IgD-negative memory B cell (primary cell): ENCODE results near the gene ACSBG1. TPM values are rescaled to one million over a fixed set of nuclear protein-coding genes. Genes with fewer than 3 reads are reported as not detected.
"Not testable (repeated sequence)": the region's sequence is repeated elsewhere in the genome, so short reads cannot be mapped to it uniquely, and the experiment has no call there.

Source experiments
- H3K27ac Mint-ChIP-seq, 3 donors: one replicate each; pipeline ENCODE4 v1.8.0; 2020 to 2022; ENCODE audit warnings: mild to moderate bottlenecking in 3 of 3, mixed read lengths in 3 of 3, moderate library complexity in 1 of 3
- H3K27me3 Mint-ChIP-seq: one replicate; pipeline ENCODE4 v1.8.0; 2021; ENCODE audit warnings: mixed read lengths
- H3K36me3 Mint-ChIP-seq: one replicate; pipeline ENCODE4 v1.8.0; 2020; ENCODE audit warnings: mild to moderate bottlenecking, mixed read lengths
- H3K4me1 Mint-ChIP-seq, 3 donors: one replicate each; pipeline ENCODE4 v1.8.0; 2020 to 2022; ENCODE audit warnings: mixed read lengths in 3 of 3, mild to moderate bottlenecking in 1 of 3
- H3K4me3 Mint-ChIP-seq, 4 donors: one replicate each; pipeline ENCODE4 v1.8.0; 2020 to 2022; ENCODE audit warnings: mild to moderate bottlenecking in 4 of 4, mixed read lengths in 4 of 4, moderate library complexity in 3 of 4
- H3K9me3 Mint-ChIP-seq, 3 donors: one replicate each; pipeline ENCODE4 v1.8.0; 2020 to 2021; ENCODE audit warnings: mixed read lengths in 3 of 3, mild to moderate bottlenecking in 1 of 3
- polyA plus RNA-seq: library from polyadenylated mRNA; unstranded; fragments of 300-500 nt; fragmentation: Illumina TruSeq; gene quantifications from one replicate; pipeline ENCODE4 v1.2.3, GENCODE V29; 2021

ACSBG1 gene
- polyA plus RNA-seq, 1 donor from 2014 or later = not detected

DNA sequence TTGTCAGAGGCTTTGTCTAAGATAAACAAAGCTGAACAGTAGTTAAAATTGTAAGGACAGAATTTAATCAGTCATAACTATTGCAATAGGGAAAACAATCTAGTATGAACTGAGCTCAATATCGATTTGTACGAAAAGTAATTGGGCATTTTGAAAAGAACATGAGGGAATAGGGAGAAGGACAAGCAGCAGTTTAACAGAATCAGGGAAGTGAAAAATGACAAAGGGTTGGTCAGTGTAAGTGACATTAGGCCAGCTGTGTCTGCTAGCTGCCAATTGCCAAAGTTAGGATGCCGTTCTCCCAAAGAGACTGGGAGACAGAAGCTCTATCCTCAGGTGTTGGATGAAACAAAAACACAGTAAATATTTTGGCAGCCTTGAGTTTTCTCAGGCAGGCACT, 26.7 kb upstream of the ACSBG1 start:
- H3K36me3 Mint-ChIP-seq = no peaks in the 10 kb centered on the region
- no peak overlapping the region for H3K27ac Mint-ChIP-seq
- H3K4me3 Mint-ChIP-seq = peak overlapping the region in 1 of 4 donors; percentile 13

DNA sequence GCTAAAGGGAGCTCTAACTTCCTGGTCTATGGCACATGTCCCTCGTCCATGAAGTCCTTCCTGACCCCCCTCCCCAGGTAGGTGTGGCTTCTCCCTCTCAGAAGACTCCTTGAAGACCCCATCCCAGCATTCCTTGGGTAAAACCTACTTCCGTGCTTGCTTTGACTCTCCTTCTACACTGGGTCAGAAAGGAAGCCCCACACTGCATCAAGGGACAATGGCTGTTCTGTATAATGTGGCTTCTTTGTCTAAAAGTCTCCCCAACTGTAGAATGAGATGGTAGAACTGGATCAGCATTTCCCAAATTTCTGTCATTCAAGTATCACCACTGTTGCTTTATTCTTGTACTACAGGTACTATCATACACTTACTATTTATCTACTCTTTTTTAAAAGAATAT, 26.1 kb upstream of the ACSBG1 start:
- H3K27me3 Mint-ChIP-seq = no peaks in the 10 kb centered on the region

More for the DNA sequence above, 26.7 kb upstream of the ACSBG1 start:
- H3K4me1 Mint-ChIP-seq = peaks cover 5 to 9% (median 6%) of the 10 kb centered on the region in 3 donors
- H3K27me3 Mint-ChIP-seq = no peaks in the 10 kb centered on the region
- no peaks in the 10 kb centered on the region for H3K9me3 Mint-ChIP-seq

GRCh38 chr15:78259232-78259631, 24.9 kb upstream of the ACSBG1 start:
- H3K36me3 Mint-ChIP-seq = no peaks in the 10 kb centered on the region
- H3K9me3 Mint-ChIP-seq = no peaks in the 10 kb centered on the region
- H3K4me3 Mint-ChIP-seq = no peak overlapping the region
- H3K4me1 Mint-ChIP-seq = no peaks in the 10 kb centered on the region
- no peaks in the 10 kb centered on the region for H3K27me3 Mint-ChIP-seq
- no peak overlapping the region for H3K27ac Mint-ChIP-seq

More for the DNA sequence above, 26.1 kb upstream of the ACSBG1 start:
- no peak overlapping the region for H3K4me3 Mint-ChIP-seq
- H3K4me1 Mint-ChIP-seq = peaks cover 0 to 4% (median 2%) of the 10 kb centered on the region in 3 donors
- no peak overlapping the region for H3K27ac Mint-ChIP-seq
- H3K36me3 Mint-ChIP-seq = no peaks in the 10 kb centered on the region
- no peaks in the 10 kb centered on the region for H3K9me3 Mint-ChIP-seq

- no peaks in the 10 kb centered on the region for H3K4me1 Mint-ChIP-seq
- H3K27me3 Mint-ChIP-seq = no peaks in the 10 kb centered on the region
- H3K27ac Mint-ChIP-seq = no peak overlapping the region
- no peaks in the 10 kb centered on the region for H3K36me3 Mint-ChIP-seq
- H3K9me3 Mint-ChIP-seq = no peaks in the 10 kb centered on the region
- H3K4me3 Mint-ChIP-seq = no peak overlapping the region
Measured at GRCh38 chr15:78257681-78258080, 23.3 kb upstream of the ACSBG1 start.

GRCh38 chr15:78256044-78256437, 21.7 kb upstream of the ACSBG1 start:
- no peak overlapping the region for H3K27ac Mint-ChIP-seq
- H3K36me3 Mint-ChIP-seq = no peaks in the 10 kb centered on the region
- H3K9me3 Mint-ChIP-seq = no peaks in the 10 kb centered on the region
- no peak overlapping the region for H3K4me3 Mint-ChIP-seq
- H3K4me1 Mint-ChIP-seq = no peaks in the 10 kb centered on the region
- H3K27me3 Mint-ChIP-seq = no peaks in the 10 kb centered on the region

DNA sequence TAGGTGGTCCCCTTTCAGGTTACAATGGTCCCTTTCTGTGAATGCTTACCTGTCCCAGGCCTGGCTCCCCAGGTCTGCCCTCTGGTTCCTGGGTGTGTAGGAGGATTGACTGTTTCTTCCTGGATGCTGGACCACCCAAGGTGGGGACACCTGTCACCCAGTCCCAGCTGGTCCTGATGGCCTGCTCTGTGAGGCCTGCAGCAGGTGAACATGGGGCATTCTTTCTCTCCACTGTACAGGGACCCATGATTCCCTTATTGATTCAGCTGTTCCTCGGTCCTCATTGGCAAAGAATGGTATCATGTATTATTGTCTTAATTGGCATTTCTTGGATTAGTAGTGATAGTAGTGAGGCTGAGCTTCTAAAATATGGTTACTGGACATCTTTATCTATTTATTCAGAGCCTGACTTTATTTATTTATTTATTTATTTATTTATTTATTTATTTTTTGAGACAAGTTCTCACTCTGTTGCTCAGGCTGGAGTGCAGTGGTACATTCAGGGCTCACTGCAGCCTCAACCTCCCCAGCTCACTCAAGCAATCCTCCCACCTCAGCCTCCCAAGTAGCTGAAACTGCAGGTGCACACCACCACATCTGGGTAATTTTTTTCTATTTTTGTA, 21.2 kb upstream of the ACSBG1 start:
- Mint-ChIP-seq H3K27ac (no peak overlapping the region), H3K36me3 (no peaks in the 10 kb centered on the region), H3K4me1 (no peaks in the 10 kb centered on the region), H3K27me3 (no peaks in the 10 kb centered on the region), H3K4me3 (no peak overlapping the region), H3K9me3 (no peaks in the 10 kb centered on the region)

DNA sequence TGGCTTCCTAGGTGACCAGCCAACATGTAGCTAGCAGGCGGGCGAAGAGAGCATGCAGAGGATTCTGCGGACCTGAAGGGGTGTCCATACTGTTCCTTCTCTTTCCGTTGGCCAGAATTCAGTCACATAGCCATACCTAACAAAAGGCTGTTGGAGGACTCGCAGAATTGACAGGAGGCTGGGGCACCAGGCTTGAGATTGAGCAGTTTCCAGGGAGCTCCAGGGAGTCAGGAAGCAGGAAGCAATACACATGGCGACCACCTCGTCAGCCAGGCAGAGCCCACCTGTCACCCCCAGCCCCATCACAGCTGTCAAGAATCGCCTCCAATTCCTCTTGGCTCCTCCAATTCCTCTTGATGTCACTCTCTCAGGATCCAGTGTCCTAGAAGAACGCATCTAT, 16.8 kb upstream of the ACSBG1 start:
- Mint-ChIP-seq H3K36me3 (no peaks in the 10 kb centered on the region), H3K27me3 (no peaks in the 10 kb centered on the region), H3K4me3 (no peak overlapping the region), H3K27ac (no peak overlapping the region), H3K9me3 (no peaks in the 10 kb centered on the region), H3K4me1 (no peaks in the 10 kb centered on the region)

GRCh38 chr15:78249131-78249530, 14.8 kb upstream of the ACSBG1 start:
- Mint-ChIP-seq H3K4me1 (no peaks in the 10 kb centered on the region), H3K27me3 (no peaks in the 10 kb centered on the region), H3K4me3 (no peak overlapping the region), H3K36me3 (no peaks in the 10 kb centered on the region), H3K27ac (no peak overlapping the region), H3K9me3 (no peaks in the 10 kb centered on the region)

GRCh38 chr15:78247911-78248310, 13.5 kb upstream of the ACSBG1 start:
- Mint-ChIP-seq H3K27me3 (no peaks in the 10 kb centered on the region), H3K4me1 (no peaks in the 10 kb centered on the region), H3K27ac (peak overlapping the region in 1 of 3 donors; percentile 41), H3K36me3 (no peaks in the 10 kb centered on the region), H3K4me3 (no peak overlapping the region), H3K9me3 (no peaks in the 10 kb centered on the region)

DNA sequence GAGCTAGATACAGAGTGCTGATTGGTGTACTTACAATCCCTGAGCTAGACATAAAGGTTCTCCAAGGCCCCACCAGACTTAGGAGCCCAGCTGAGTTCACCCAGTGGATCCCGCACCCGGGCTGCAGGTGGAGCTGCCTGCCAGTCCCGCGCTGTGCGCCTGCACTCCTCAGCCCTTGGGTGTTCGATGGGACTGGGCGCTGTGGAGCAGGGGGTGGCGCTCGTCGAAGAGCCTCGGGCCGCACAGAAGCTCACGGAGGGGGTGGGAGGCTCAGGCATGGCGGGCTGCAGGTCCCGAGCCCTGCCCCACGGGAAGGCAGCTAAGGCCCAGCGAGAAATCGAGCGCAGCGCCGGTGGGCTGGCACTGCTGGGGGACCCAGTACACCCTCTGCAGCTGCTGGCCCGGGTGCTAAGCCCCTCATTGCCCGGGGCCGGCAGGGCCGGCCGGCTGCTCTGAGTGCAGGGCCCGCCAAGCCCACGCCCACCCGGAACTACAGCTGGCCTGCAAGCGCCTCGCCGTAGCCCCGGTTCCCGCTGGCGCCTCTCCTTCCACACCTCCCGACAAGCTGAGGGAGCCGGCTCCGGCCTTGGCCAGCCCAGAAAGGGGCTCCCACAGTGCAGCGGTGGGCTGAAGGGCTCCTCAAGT, 11.7 kb upstream of the ACSBG1 start:
- not testable (repeated sequence) for H3K27me3 Mint-ChIP-seq, H3K4me3 Mint-ChIP-seq, H3K9me3 Mint-ChIP-seq, H3K36me3 Mint-ChIP-seq, H3K4me1 Mint-ChIP-seq, H3K27ac Mint-ChIP-seq

DNA sequence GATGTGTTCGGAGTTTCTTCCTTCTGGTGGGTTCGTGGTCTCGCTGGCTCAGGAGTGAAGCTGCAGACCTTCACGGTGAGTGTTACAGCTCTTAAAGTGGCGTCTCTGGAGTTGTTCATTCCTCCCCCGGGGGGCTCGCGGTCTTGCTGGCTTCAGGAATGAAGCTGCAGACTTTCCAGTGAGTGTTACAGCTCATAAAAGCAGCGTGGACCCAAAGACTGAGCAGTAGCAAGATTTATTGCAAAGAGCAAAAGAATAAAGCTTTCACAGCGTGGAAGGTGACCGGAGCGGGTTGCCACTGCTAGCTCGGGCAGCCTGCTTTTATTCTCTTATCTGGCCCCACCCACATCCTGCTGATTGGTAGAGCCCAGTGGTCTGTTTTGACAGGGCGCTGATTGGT, 11.0 kb upstream of the ACSBG1 start:
- H3K36me3 Mint-ChIP-seq, H3K27me3 Mint-ChIP-seq: not testable (repeated sequence)

DNA sequence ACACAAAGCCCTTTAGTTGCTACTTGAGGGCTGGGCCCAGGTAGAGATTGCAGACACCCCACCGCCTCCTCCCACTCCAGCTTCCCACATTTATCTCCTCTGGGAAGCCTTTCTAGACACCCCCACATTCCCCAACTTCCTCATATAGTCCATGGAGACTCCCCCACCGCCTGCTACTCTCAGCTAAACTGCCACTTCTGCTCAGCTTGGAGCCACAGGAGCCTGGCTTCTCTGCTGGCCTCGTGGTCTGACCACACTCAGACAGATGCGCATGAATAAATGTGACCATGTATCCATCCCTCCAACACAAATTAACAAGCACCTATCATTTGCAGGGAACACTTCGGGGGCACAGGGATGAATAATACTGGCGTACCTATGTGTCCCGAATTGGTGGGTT, 10.5 kb upstream of the ACSBG1 start:
- Mint-ChIP-seq H3K9me3 (no peaks in the 10 kb centered on the region), H3K4me1 (peaks cover 0 to 2% (median 0%) of the 10 kb centered on the region in 3 donors), H3K36me3 (no peaks in the 10 kb centered on the region), H3K4me3 (no peak overlapping the region), H3K27me3 (peaks cover 4% of the 10 kb centered on the region), H3K27ac (no peak overlapping the region)

More for the DNA sequence above, 11.0 kb upstream of the ACSBG1 start:
- H3K4me3 Mint-ChIP-seq, H3K9me3 Mint-ChIP-seq, H3K4me1 Mint-ChIP-seq, H3K27ac Mint-ChIP-seq: not testable (repeated sequence)

- Mint-ChIP-seq H3K9me3 (no peaks in the 10 kb centered on the region), H3K27me3 (peaks cover 4% of the 10 kb centered on the region), H3K27ac (no peak overlapping the region), H3K4me1 (peaks cover 0 to 2% (median 0%) of the 10 kb centered on the region in 3 donors), H3K4me3 (no peak overlapping the region), H3K36me3 (no peaks in the 10 kb centered on the region)
Measured at GRCh38 chr15:78244101-78244500, 9.7 kb upstream of the ACSBG1 start.

DNA sequence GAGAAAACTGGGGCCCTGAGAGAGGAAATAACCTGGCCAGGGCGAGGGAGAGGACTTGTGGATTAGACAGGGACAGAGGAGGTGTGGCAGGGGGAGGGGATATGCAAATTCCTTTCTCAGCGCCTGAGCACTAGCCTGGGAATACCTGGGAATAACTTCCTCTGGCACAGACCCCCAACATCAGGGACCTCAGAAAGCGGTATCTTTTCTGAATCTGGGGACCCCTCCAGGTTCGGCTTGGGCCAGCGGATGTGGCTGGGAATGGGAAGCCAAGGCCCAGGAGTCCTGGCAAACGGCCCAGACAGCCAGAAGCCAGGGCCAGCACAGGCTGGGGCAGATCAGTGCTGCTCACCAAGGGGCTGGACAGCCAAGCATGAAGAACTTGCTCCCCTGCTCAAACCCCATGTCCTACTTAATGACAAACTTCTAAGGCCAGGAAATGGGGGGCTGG, 9.2 kb upstream of the ACSBG1 start:
- Mint-ChIP-seq H3K9me3 (no peaks in the 10 kb centered on the region), H3K4me3 (no peak overlapping the region), H3K27me3 (peaks cover 4% of the 10 kb centered on the region), H3K4me1 (peaks cover 0 to 2% (median 0%) of the 10 kb centered on the region in 3 donors), H3K36me3 (no peaks in the 10 kb centered on the region), H3K27ac (no peak overlapping the region)

GRCh38 chr15:78243058-78243457, 8.7 kb upstream of the ACSBG1 start:
- Mint-ChIP-seq H3K4me3 (no peak overlapping the region), H3K36me3 (no peaks in the 10 kb centered on the region), H3K27ac (no peak overlapping the region), H3K27me3 (peaks cover 4% of the 10 kb centered on the region), H3K4me1 (peaks cover 0 to 2% (median 0%) of the 10 kb centered on the region in 3 donors), H3K9me3 (no peaks in the 10 kb centered on the region)

- H3K4me3 Mint-ChIP-seq = no peak overlapping the region
- H3K27me3 Mint-ChIP-seq = peaks cover 4% of the 10 kb centered on the region
- peaks cover 0 to 2% (median 0%) of the 10 kb centered on the region in 3 donors for H3K4me1 Mint-ChIP-seq
- H3K9me3 Mint-ChIP-seq = no peaks in the 10 kb centered on the region
- H3K36me3 Mint-ChIP-seq = no peaks in the 10 kb centered on the region
- no peak overlapping the region for H3K27ac Mint-ChIP-seq
Measured at GRCh38 chr15:78242128-78242527, 7.8 kb upstream of the ACSBG1 start.
